KOPT-K1 (cell line): ENCODE results near the gene LRCH1.
"Not testable (repeated sequence)": the region's sequence is repeated elsewhere in the genome, so short reads cannot be mapped to it uniquely, and the experiment has no call there.

Experiments used
- H3K27ac ChIP-seq: fragments of 200-600 bp; sonication (generic); 2 replicates; pipeline ENCODE4 v1.5.1; 2016; ENCODE audit warnings: antibody characterized with exemption, mild to moderate bottlenecking, low read depth, low read length; ENCODE audit not compliant: poor library complexity, severe bottlenecking
- H3K36me3 ChIP-seq: fragments of 200-600 bp; sonication (generic); 2 replicates; pipeline ENCODE4 v1.5.1; 2017; ENCODE audit warnings: antibody characterized with exemption, mild to moderate bottlenecking, low read length, moderate library complexity; ENCODE audit not compliant: insufficient read depth
- H3K9me3 ChIP-seq: fragments of 200-600 bp; sonication (generic); 2 replicates; pipeline ENCODE4 v1.5.1; 2017; ENCODE audit warnings: antibody characterized with exemption, low read length, mild to moderate bottlenecking; ENCODE audit not compliant: insufficient read depth, poor library complexity, severe bottlenecking

The LRCH1 gene

GRCh38 chr13:46761174-46761573, 208.2 kb downstream of the LRCH1 start:
- Histone ChIP-seq H3K9me3 (no peaks in the 10 kb centered on the region), H3K36me3 (no peaks in the 10 kb centered on the region), H3K27ac (no peak overlapping the region)

DNA sequence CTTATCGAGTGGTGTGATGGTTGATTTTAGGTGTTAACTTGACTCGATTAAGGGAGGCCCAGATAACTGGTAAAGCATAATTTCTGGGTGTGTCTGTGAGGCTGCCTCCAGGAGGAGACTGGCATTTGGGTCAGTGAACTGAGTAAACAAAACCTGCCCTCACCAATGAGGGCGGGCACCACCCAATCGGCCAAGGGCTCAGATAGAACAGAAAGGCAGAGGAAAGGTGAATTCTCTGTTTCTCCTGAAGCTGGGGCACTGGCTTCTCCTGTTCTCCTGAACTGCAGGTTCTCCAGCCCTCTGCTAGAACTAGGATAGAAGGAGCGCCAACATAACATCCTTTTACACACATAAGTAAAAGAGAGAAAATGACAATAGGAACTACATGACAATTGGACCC, 208.9 kb downstream of the LRCH1 start:
- Histone ChIP-seq H3K27ac (no peak overlapping the region), H3K9me3 (no peaks in the 10 kb centered on the region), H3K36me3 (no peaks in the 10 kb centered on the region)

DNA sequence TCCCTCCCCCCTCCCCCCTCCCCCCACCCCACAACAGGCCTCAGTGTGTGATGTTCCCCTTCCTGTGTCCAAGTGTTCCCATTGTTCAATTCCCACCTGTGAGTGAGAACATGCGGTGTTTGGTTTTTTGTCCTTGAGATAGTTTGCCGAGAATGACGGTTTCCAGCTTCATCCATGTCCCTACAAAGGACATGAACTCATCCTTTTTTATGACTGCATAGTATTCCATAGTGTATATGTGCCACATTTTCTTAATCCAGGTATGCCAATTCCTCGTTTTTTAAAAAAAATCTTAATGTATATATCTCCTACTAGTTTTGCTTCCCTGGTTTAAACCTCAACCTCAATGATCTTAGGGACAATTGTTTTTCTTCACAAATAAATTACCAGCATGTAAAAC, 217.0 kb downstream of the LRCH1 start:
- peaks cover 57% of the 10 kb centered on the region for H3K36me3 ChIP-seq

GRCh38 chr13:46771693-46772092, 218.7 kb downstream of the LRCH1 start:
- Histone ChIP-seq H3K27ac (no peak overlapping the region), H3K36me3 (peaks cover 75% of the 10 kb centered on the region), H3K9me3 (no peaks in the 10 kb centered on the region)

More for the DNA sequence above, 217.0 kb downstream of the LRCH1 start:
- not testable (repeated sequence) for H3K9me3 ChIP-seq, H3K27ac ChIP-seq

GRCh38 chr13:46773541-46773940, 220.6 kb downstream of the LRCH1 start:
- Histone ChIP-seq H3K27ac (no peak overlapping the region), H3K9me3 (no peaks in the 10 kb centered on the region), H3K36me3 (peaks cover 93% of the 10 kb centered on the region)

- H3K27ac ChIP-seq = no peak overlapping the region
- H3K9me3 ChIP-seq = no peaks in the 10 kb centered on the region
- H3K36me3 ChIP-seq = peaks cover 98% of the 10 kb centered on the region
Observed at GRCh38 chr13:46775385-46776107, 222.6 kb downstream of the LRCH1 start.

DNA sequence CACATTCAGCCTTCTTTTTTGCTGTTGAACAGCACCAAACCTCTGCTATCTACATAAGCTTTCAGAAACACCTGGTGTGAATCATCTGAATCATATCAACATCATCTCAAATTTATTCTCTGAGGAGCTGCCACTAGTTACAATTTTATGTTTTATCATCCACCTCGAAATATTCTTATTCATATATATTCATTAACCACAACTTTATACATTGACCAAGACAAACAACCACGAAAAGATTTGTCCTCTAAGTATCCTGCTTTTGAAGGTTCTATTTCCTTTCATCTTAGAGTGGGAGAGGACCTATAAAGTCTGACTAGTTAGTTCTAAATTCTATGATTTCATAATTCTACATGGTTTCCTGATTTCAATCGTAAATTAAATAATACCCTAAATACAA, 225.1 kb downstream of the LRCH1 start:
- Histone ChIP-seq H3K27ac (no peak overlapping the region), H3K36me3 (peaks cover 98% of the 10 kb centered on the region), H3K9me3 (no peaks in the 10 kb centered on the region)

DNA sequence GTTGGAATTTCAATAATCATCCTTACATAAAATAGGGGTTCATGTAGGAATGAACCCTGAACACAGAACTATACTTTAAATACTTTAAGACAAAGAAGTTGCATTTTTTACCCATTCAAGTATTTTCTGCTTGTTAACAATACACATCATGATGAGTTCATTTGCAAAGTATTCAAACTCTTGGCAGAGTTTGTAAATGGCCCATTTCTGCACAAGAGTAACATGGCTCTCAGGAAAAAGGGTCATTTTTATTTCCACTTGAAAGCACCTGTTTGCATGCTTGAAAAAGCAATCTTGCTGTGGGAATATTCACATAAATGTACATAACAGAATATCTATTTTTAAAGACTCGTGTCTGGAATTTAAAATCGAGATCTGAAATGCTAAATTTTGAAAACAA, 225.9 kb downstream of the LRCH1 start:
- Histone ChIP-seq H3K9me3 (no peaks in the 10 kb centered on the region), H3K36me3 (peaks cover 98% of the 10 kb centered on the region), H3K27ac (no peak overlapping the region)

- Histone ChIP-seq H3K27ac (no peak overlapping the region), H3K36me3 (peaks cover 98% of the 10 kb centered on the region), H3K9me3 (no peaks in the 10 kb centered on the region)
Observed at GRCh38 chr13:46782066-46782465, 229.1 kb downstream of the LRCH1 start.

GRCh38 chr13:46782691-46783090, 229.7 kb downstream of the LRCH1 start:
- Histone ChIP-seq H3K36me3 (peaks cover 98% of the 10 kb centered on the region), H3K9me3 (no peaks in the 10 kb centered on the region)

GRCh38 chr13:46783504-46783903, 230.5 kb downstream of the LRCH1 start:
- H3K36me3 ChIP-seq = peaks cover 98% of the 10 kb centered on the region
- no peaks in the 10 kb centered on the region for H3K9me3 ChIP-seq

More at GRCh38 chr13:46782691-46783090, 229.7 kb downstream of the LRCH1 start:
- no peak overlapping the region for H3K27ac ChIP-seq

GRCh38 chr13:46795321-46795720, 242.4 kb downstream of the LRCH1 start:
- H3K36me3 ChIP-seq = peaks cover 45% of the 10 kb centered on the region
- H3K9me3 ChIP-seq = no peaks in the 10 kb centered on the region
- no peak overlapping the region for H3K27ac ChIP-seq

More at GRCh38 chr13:46783504-46783903, 230.5 kb downstream of the LRCH1 start:
- no peak overlapping the region for H3K27ac ChIP-seq

- no peaks in the 10 kb centered on the region for H3K9me3 ChIP-seq
- peaks cover 37% of the 10 kb centered on the region for H3K36me3 ChIP-seq
- H3K27ac ChIP-seq = peak overlapping the region; percentile 97
Observed at GRCh38 chr13:46796129-46796514, 243.2 kb downstream of the LRCH1 start.

- H3K36me3 ChIP-seq = peaks cover 30% of the 10 kb centered on the region
- peak within 1 kb of the TSS; percentile 97 for H3K27ac ChIP-seq
- H3K9me3 ChIP-seq = no peaks in the 10 kb centered on the region
Observed at GRCh38 chr13:46796515-46797474, 243.8 kb downstream of the LRCH1 start, which contains the start of gene ESD. ESD (minus strand) TSS chr13:46797161; CDS start chr13:46791413, 5,748 bp downstream.

GRCh38 chr13:46797501-46798237, 244.7 kb downstream of the LRCH1 start:
- no peaks in the 10 kb centered on the region for H3K9me3 ChIP-seq
- H3K27ac ChIP-seq = peak overlapping the region; percentile 97
- H3K36me3 ChIP-seq = peaks cover 23% of the 10 kb centered on the region
